Thoracic aorta (tissue), 2 donors: ENCODE results near the gene TMEM243. TPM values are rescaled to one million over a fixed set of nuclear protein-coding genes. Genes with fewer than 3 reads are reported as not detected.
A peak's percentile ranks its signal among the peaks of the same experiment; 100 is the strongest.

Experiments used
- ATAC-seq: fragments of 150-250 bp; one replicate; pipeline ENCODE4 v1.8.0; 2017; ENCODE audit warnings: low read depth; ENCODE audit not compliant: insufficient number of reproducible peaks, low FRiP score
- DNase-seq: peaks from one replicate; pipeline ENCODE4 v3.0.0-alpha.2; 2020; ENCODE audit warnings: low spot score
- H3K27ac ChIP-seq, 2 donors: fragments of 200-600 bp; sonication (generic); 1 replicate in 1 of 2; 2 replicates in 1 of 2; pipeline ENCODE4 v1.5.1; 2016; ENCODE audit warnings: mild to moderate bottlenecking in 2 of 2, moderate library complexity in 2 of 2
- H3K27me3 ChIP-seq: fragments of 200-600 bp; sonication (generic); replicated peaks from 2 replicates; pipeline ENCODE4 v1.6.0; 2016; ENCODE audit warnings: mild to moderate bottlenecking; ENCODE audit not compliant: insufficient read depth
- H3K36me3 ChIP-seq: fragments of 200-600 bp; sonication (generic); one replicate; pipeline ENCODE4 v1.5.1; 2016
- H3K4me1 ChIP-seq, 2 donors: fragments of 200-600 bp; sonication (generic); 1 replicate in 1 of 2; 2 replicates in 1 of 2; pipeline versions ENCODE4 v1.5.1 to v1.6.0; 2016; ENCODE audit warnings: low read depth in 2 of 2, mild to moderate bottlenecking in 1 of 2; ENCODE audit not compliant: control insufficient read depth in 1 of 2
- H3K4me3 ChIP-seq: fragments of 200-600 bp; sonication (generic); 2 replicates; pipeline ENCODE4 v1.5.1; 2016; ENCODE audit warnings: mild to moderate bottlenecking
- H3K9me3 ChIP-seq: fragments of 200-600 bp; sonication (generic); 2 replicates; pipeline ENCODE4 v1.5.1; 2016
- total RNA-seq, 2 donors: library from RNA; depleted of rRNA; stranded (reverse); fragments of >200 nt; gene quantifications; one replicate each; pipeline versions ENCODE4 v1.1.0 to v1.2.3, GENCODE V29; 2016
- TF ChIP-seq, protein P1 (sequence below): fragments of 200-600 bp; sonication (generic); IDR thresholded peaks from one replicate; pipeline ENCODE4 v1.5.1; 2019; ENCODE audit warnings: antibody characterized with exemption

The TMEM243 gene
- total RNA-seq, 2 donors from 2014 or later, result 30.6 to 31.3 TPM

DNA sequence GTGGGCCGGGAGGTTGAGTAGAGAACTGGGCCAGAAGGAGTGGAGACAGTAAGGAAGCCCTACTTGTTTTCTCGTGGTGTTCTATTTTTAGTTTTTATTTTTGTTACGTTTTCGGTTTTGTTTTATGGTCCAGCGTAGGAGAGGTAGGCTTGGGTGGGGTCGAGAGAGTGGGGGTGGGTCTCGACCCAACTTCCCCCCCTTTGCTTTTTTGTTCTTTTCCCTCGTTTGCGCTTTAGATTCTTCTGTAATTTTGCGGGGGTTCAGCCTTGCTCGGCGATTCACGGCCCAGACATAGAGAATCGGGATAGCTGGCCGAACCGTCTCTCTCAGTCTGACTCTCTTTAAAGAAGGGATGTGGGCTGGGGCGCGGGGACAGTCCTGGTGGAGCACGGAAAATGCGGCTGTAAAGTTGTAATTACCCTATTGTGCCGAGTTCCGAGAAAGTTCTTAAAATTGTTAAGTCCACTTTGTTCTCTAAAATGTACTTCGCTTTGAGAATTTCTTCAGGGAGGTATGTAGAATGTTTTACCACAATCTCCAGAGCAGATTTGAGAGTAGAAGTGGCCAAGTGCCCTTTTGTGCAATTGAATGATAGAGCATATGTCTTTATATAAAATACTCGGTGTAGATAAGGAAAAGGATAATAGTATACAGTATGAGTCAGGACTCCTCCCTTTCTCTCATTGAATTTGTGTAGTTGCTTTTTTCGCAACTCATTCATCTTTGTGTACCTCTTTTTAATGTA, 66.5 kb downstream of the TMEM243 start:
- H3K4me3 ChIP-seq, result peak overlapping the region; percentile 89
- H3K36me3 ChIP-seq, result no peaks in the 10 kb centered on the region
- peaks cover 31 to 46% of the 10 kb centered on the region in 2 donors for H3K4me1 ChIP-seq
- H3K9me3 ChIP-seq, result no peaks in the 10 kb centered on the region
- DNase-seq, result no peak
- TF ChIP-seq, protein P1, sequence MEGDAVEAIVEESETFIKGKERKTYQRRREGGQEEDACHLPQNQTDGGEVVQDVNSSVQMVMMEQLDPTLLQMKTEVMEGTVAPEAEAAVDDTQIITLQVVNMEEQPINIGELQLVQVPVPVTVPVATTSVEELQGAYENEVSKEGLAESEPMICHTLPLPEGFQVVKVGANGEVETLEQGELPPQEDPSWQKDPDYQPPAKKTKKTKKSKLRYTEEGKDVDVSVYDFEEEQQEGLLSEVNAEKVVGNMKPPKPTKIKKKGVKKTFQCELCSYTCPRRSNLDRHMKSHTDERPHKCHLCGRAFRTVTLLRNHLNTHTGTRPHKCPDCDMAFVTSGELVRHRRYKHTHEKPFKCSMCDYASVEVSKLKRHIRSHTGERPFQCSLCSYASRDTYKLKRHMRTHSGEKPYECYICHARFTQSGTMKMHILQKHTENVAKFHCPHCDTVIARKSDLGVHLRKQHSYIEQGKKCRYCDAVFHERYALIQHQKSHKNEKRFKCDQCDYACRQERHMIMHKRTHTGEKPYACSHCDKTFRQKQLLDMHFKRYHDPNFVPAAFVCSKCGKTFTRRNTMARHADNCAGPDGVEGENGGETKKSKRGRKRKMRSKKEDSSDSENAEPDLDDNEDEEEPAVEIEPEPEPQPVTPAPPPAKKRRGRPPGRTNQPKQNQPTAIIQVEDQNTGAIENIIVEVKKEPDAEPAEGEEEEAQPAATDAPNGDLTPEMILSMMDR, result no peak
- H3K27ac ChIP-seq, result peak overlapping the region; percentile 98
- no peaks in the 10 kb centered on the region for H3K27me3 ChIP-seq
- ATAC-seq, result peak; percentile 12

DNA sequence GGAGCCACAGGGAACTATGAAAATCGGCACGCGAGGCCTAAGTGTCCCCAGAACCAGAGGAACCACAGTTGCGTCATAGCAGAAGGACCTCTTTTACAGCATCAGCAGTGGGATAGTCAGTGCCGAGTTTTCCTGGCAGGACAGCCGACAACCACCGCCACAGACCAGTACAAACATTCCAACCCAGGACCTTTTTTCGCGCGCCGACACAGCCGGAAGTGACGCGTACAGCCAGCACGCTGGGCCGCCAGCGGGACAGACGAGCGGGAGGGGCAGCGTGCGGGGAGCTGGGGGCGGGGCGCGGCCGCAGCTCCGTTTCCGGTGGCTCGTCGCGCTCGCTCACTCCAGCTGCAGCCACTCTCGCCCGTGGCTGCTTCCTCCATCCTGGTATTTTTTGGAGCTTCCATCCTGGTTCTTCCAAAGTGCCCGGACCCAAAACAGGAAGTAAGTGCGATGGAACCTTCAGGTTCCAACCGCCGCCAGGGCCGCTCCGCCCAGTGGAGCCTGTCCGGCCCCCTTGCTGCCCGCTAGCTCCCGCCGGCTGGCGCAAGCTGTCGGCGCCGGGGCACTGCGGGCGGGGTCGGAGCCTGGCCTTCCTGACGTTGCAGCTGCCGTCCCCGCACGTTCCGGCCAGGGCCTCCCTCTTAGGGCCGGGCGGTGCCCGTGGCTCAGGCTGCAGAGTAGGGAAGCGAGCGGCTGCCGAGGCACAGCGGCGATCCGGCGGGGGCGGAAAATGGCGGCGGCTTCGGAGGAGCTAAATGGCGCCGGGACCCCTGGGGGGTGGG, 67.2 kb downstream of the TMEM243 start, which contains the start of gene DMTF1:
Gene DMTF1 (plus strand): TSS at position 342 of the 785 bp plus-strand sequence. CDS start 12,489 bp downstream, outside the sequence.
- Histone ChIP-seq H3K36me3 (no peaks in the 10 kb centered on the region), H3K27ac (peak within 1 kb of the TSS; percentile 98), H3K4me3 (peak within 1 kb of the TSS; percentile 89), H3K27me3 (no peaks in the 10 kb centered on the region), H3K4me1 (peaks cover 30 to 40% of the 10 kb centered on the region in 2 donors), H3K9me3 (no peaks in the 10 kb centered on the region)
- DNase-seq (peak; percentile 87), ATAC-seq (peak; percentile 94)
- TF ChIP-seq, protein P1, result no peak

DNA sequence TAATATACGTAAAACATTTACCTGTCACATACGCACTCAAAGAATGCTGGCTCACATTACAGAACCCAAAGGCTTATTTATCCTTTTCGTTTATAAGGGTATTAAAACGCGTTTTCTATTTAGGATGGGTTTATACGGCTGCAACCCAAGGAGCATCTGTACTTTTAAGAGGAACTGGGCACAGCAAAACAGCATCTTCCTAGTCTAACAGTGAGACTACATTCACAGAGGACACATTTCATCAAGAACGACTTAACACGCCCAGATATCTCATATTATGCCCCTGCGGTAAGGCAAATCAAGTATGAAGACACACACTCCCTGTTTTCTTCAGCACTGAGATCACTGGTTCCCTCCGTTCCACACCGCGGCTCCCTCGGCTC, 67.8 kb downstream of the TMEM243 start:
- Histone ChIP-seq H3K36me3 (no peaks in the 10 kb centered on the region), H3K9me3 (no peaks in the 10 kb centered on the region), H3K27me3 (no peaks in the 10 kb centered on the region), H3K4me1 (peaks cover 26 to 35% of the 10 kb centered on the region in 2 donors), H3K4me3 (peak overlapping the region; percentile 89), H3K27ac (peak overlapping the region; percentile 98)
- peak; percentile 5 for ATAC-seq
- TF ChIP-seq, protein P1, result no peak
- no peak for DNase-seq

DNA sequence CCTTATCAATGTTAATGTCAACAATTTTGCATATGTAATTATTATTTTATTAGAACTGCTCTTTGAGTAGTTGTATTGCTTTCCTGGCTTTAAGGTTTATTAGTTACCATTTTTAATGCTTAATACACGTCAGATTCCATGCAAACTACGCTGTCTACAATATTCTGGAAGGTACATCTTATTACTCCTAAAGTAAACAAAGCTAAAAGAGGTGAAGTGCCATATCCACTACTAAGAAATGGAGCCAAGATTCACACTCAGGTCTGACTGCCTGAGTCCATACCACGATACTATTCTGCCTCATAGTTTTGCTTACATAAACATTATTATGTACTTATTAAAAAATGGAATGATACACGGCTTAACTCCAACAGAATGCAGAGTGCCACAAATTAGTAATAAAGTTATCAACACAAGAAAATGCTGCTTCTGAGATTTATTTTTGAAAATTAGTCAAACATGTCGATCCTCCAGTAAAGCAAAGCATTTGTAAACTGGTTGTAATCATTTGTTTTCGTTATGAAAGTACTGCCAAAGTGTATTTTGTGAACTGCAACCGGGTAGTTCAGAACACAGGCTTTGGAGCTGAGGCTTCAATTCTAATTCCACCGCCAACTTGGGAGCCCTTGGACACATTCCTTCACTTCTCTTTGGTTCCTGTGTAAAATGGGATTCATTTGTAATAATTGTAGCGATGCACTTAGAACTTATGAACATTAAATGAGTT, 68.4 kb downstream of the TMEM243 start:
- DNase-seq (no peak), ATAC-seq (no peak)
- no peaks in the 10 kb centered on the region for H3K9me3 ChIP-seq
- peak overlapping the region; percentile 89 for H3K4me3 ChIP-seq
- H3K27me3 ChIP-seq, result no peaks in the 10 kb centered on the region
- TF ChIP-seq, protein P1, result no peak
- no peaks in the 10 kb centered on the region for H3K36me3 ChIP-seq
- H3K4me1 ChIP-seq, result peaks cover 20 to 29% of the 10 kb centered on the region in 2 donors
- peak overlapping the region; percentile 98 for H3K27ac ChIP-seq
